ENCODE data around the gene CERS5. TPM values are rescaled to one million over a fixed set of nuclear protein-coding genes. Genes with fewer than 3 reads are reported as not detected.
A peak's percentile ranks its signal among the peaks of the same experiment; 100 is the strongest.
"Not testable (repeated sequence)": the region's sequence is repeated elsewhere in the genome, so short reads cannot be mapped to it uniquely, and the experiment has no call there.

Gene CERS5
- total and polyA plus RNA-seq, 4 donors, result 6.9 to 16.2 (median 8.2) TPM

DNA sequence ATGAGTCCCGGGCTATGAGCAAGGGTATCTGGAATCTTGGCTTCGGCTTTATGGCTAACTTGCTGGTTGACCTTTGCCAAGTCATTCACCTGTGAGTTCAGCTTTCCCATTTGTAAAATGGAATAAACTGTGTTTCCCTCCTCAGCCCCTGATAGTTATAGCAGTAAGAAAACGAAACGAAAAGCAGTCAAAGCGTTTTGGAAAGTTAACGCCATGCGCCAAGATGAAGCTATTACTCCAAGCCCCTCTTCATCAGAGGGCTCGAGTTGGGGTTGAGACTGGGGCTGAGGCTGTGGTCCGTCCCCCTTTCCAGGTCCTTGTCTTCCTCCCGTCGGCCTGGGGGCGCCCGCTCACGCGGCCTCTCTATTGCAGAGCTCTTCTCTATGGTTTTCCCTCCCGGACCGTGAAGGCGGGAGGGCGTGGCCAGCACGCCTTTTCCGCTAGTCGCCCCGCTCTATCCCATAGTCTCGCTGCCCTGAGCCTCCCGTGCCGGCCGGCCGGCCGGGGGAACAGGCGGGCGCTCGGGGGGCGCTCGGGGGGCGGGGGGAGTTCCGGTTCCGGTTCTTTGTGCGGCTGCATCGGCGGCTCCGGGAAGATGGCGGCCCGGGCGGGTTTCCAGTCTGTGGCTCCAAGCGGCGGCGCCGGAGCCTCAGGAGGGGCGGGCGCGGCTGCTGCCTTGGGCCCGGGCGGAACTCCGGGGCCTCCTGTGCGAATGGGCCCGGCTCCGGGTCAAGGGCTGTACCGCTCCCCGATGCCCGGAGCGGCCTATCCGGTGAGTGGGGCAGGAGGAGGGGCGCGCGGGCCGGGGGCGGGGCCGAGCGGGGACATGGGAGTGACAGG, 82.2 kb downstream of the CERS5 start, which contains the start of gene SMARCD1 (continued):
- TF ChIP-seq, protein P1, sequence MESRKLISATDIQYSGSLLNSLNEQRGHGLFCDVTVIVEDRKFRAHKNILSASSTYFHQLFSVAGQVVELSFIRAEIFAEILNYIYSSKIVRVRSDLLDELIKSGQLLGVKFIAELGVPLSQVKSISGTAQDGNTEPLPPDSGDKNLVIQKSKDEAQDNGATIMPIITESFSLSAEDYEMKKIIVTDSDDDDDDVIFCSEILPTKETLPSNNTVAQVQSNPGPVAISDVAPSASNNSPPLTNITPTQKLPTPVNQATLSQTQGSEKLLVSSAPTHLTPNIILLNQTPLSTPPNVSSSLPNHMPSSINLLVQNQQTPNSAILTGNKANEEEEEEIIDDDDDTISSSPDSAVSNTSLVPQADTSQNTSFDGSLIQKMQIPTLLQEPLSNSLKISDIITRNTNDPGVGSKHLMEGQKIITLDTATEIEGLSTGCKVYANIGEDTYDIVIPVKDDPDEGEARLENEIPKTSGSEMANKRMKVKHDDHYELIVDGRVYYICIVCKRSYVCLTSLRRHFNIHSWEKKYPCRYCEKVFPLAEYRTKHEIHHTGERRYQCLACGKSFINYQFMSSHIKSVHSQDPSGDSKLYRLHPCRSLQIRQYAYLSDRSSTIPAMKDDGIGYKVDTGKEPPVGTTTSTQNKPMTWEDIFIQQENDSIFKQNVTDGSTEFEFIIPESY (IDR thresholded peaks at IDR 0.05), result no peak
- peak; percentile 43 to 66 for TF ChIP-seq GABPA (IDR thresholded peaks at IDR 0.05 in 1 of 2, conservative IDR thresholded peaks at IDR 0.05 in 1 of 2)
- TF ChIP-seq FOXA2 (IDR thresholded peaks at IDR 0.05), result no peak
- TF ChIP-seq, protein P2, sequence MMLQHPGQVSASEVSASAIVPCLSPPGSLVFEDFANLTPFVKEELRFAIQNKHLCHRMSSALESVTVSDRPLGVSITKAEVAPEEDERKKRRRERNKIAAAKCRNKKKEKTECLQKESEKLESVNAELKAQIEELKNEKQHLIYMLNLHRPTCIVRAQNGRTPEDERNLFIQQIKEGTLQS (IDR thresholded peaks at IDR 0.05), result no peak
- TF ChIP-seq TAF1 (conservative IDR thresholded peaks at IDR 0.05), result peak; percentile 53

DNA sequence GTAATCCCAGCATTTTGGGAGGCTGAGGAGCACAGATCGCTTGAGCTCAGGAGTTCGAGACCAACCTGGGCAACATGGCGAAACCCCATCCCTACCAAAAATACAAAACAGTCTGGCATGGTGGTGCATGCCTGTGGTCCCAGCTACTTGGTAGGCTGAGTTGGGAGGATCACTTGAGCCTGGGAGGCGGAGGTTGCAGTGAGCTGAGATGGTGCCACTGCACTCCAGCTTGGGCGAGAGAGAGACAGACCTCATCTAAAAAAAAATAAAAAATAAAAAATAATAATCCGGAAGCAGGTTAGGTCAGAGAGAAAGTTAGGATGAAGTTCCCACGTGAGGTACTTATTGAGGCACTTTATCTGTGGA, 82.8 kb downstream of the CERS5 start:
- not testable (repeated sequence) for DNase-seq (ENCODE audit: low spot score); H3K9me3 ChIP-seq (ENCODE audit: control insufficient read depth in 4 of 4, low read length in 3 of 4); H3K27me3 ChIP-seq (ENCODE audit: control insufficient read depth in 4 of 4, insufficient read depth in 4 of 4, low read length in 3 of 4)
- Histone ChIP-seq H3K36me3 (ENCODE audit: control insufficient read depth in 4 of 4, insufficient read depth in 3 of 4, low read depth in 1 of 4, low read length in 3 of 4) (peaks cover 0 to 24% (median 11%) of the 10 kb centered on the region in 4 donors), H3K27ac (ENCODE audit: low read depth in 1 of 2, low read length in 2 of 2) (peak overlapping the region; percentile 82 to 88), H3K4me1 (ENCODE audit: control insufficient read depth in 4 of 4, insufficient read depth in 4 of 4, low read length in 3 of 4) (peaks cover 0 to 24% (median 9%) of the 10 kb centered on the region in 4 donors), H3K4me3 (ENCODE audit: low read depth in 1 of 3, low read length in 3 of 3) (peak overlapping the region; percentile 38 to 92 (median 92)), H3K9ac (ENCODE audit: low read depth in 1 of 2, low read length in 2 of 2) (peak overlapping the region; percentile 53 to 66)
- WGBS, result 57% methylated on average over 7 of the region's 7 CpGs

DNA sequence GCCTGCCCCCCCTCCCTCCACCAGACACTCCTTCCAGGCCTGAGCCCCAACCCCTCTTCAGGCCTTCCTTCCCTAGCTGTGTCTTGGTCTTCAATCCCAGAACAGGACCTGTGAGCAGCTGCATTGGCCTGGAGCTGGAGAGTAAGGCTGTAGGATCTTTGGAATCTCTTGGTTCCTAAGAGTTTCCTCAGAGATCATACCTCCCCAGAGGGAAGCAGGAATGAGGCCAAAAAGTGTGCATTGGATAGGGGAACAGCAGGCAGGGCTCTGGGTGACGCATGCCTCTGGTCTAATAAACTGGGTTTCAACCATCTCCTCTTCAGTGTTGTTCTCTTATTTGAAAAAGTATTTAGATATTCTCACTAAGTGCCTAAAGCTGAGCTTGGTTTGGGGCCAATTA, 83.9 kb downstream of the CERS5 start:
- H3K4me1 ChIP-seq (ENCODE audit: control insufficient read depth in 4 of 4, insufficient read depth in 4 of 4, low read length in 3 of 4), result peaks cover 0 to 17% (median 9%) of the 10 kb centered on the region in 4 donors
- no peaks in the 10 kb centered on the region for H3K9me3 ChIP-seq (ENCODE audit: control insufficient read depth in 4 of 4, low read length in 3 of 4)
- DNase-seq (ENCODE audit: low spot score), result no peak
- peaks cover 0 to 16% (median 9%) of the 10 kb centered on the region in 4 donors for H3K36me3 ChIP-seq (ENCODE audit: control insufficient read depth in 4 of 4, insufficient read depth in 3 of 4, low read depth in 1 of 4, low read length in 3 of 4)
- H3K27me3 ChIP-seq (ENCODE audit: control insufficient read depth in 4 of 4, insufficient read depth in 4 of 4, low read length in 3 of 4), result no peaks in the 10 kb centered on the region
- TF ChIP-seq RAD21 (IDR thresholded peaks at IDR 0.05), result no peak
- TF ChIP-seq, protein P1 (IDR thresholded peaks at IDR 0.05), result no peak
- no peak overlapping the region for H3K9ac ChIP-seq (ENCODE audit: low read depth in 1 of 2, low read length in 2 of 2)
- no peak overlapping the region for H3K27ac ChIP-seq (ENCODE audit: low read depth in 1 of 2, low read length in 2 of 2)
- no peak overlapping the region for H3K4me3 ChIP-seq (ENCODE audit: low read depth in 1 of 3, low read length in 3 of 3)
- WGBS, result 98% methylated on average over 1 of the region's 1 CpG

DNA sequence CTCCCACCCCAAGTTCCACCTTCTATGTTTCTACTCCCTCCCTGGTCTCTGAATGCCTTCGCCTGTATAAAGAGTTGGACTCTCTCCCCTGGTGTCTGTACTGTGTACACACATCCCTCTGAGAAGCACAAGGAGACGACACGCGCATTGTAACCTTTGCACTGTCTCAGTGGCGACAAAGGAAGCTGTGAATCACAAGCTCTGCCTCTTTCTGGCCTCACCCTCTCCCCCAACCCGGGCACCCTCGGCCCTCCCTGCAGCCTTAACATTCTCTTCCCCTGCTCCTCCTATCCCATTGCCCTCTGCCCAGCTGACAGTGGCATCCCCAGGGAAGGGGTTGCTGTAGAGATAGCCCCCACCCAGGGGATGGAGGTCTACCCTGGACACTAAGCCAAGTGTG, 84.5 kb downstream of the CERS5 start:
- Histone ChIP-seq H3K9ac (ENCODE audit: low read depth in 1 of 2, low read length in 2 of 2) (no peak overlapping the region), H3K36me3 (ENCODE audit: control insufficient read depth in 4 of 4, insufficient read depth in 3 of 4, low read depth in 1 of 4, low read length in 3 of 4) (peaks cover 0 to 11% (median 9%) of the 10 kb centered on the region in 4 donors), H3K4me1 (ENCODE audit: control insufficient read depth in 4 of 4, insufficient read depth in 4 of 4, low read length in 3 of 4) (peaks cover 0 to 17% (median 9%) of the 10 kb centered on the region in 4 donors), H3K27ac (ENCODE audit: low read depth in 1 of 2, low read length in 2 of 2) (no peak overlapping the region), H3K4me3 (ENCODE audit: low read depth in 1 of 3, low read length in 3 of 3) (no peak overlapping the region), H3K27me3 (ENCODE audit: control insufficient read depth in 4 of 4, insufficient read depth in 4 of 4, low read length in 3 of 4) (no peaks in the 10 kb centered on the region), H3K9me3 (ENCODE audit: control insufficient read depth in 4 of 4, low read length in 3 of 4) (no peaks in the 10 kb centered on the region)
- DNase-seq (ENCODE audit: low spot score), result no peak
- WGBS, result 39% methylated on average over 7 of the region's 7 CpGs
- TF ChIP-seq, protein P3, sequence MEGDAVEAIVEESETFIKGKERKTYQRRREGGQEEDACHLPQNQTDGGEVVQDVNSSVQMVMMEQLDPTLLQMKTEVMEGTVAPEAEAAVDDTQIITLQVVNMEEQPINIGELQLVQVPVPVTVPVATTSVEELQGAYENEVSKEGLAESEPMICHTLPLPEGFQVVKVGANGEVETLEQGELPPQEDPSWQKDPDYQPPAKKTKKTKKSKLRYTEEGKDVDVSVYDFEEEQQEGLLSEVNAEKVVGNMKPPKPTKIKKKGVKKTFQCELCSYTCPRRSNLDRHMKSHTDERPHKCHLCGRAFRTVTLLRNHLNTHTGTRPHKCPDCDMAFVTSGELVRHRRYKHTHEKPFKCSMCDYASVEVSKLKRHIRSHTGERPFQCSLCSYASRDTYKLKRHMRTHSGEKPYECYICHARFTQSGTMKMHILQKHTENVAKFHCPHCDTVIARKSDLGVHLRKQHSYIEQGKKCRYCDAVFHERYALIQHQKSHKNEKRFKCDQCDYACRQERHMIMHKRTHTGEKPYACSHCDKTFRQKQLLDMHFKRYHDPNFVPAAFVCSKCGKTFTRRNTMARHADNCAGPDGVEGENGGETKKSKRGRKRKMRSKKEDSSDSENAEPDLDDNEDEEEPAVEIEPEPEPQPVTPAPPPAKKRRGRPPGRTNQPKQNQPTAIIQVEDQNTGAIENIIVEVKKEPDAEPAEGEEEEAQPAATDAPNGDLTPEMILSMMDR (IDR thresholded peaks at IDR 0.05; ENCODE audit: low read depth, low read length, missing input control), result no peak
- TF ChIP-seq SP1 (IDR thresholded peaks at IDR 0.05), result no peak
- peak; percentile 30 to 53 for TF ChIP-seq HNF4A (conservative IDR thresholded peaks at IDR 0.05)
- no peak for TF ChIP-seq HNF4G (IDR thresholded peaks at IDR 0.05)
- TF ChIP-seq, protein P1 (IDR thresholded peaks at IDR 0.05), result no peak
- TF ChIP-seq, protein P2 (IDR thresholded peaks at IDR 0.05), result no peak

All from liver (tissue), 9 donors.